Measurements from ENCODE around the gene IL6ST.

The IL6ST gene

GRCh38 chr5:55895346-55895745 is 99.4 kb downstream of the IL6ST start:
- Histone ChIP-seq H3K9ac (ENCODE audit: low read length) (no peak overlapping the region), H3K4me3 (ENCODE audit: low read length) (no peak overlapping the region), H3K36me3 (ENCODE audit: control insufficient read depth, insufficient read depth, low read length) (no peaks in the 10 kb centered on the region), H3K27ac (ENCODE audit: low read depth, low read length) (no peak overlapping the region), H3K27me3 (ENCODE audit: control insufficient read depth, insufficient read depth, low read length) (no peaks in the 10 kb centered on the region), H3K4me1 (ENCODE audit: control insufficient read depth, insufficient read depth, low read length) (no peaks in the 10 kb centered on the region)

- Histone ChIP-seq H3K27me3 (ENCODE audit: control insufficient read depth, insufficient read depth, low read length) (no peaks in the 10 kb centered on the region), H3K4me1 (ENCODE audit: control insufficient read depth, insufficient read depth, low read length) (no peaks in the 10 kb centered on the region), H3K4me3 (ENCODE audit: low read length) (no peak overlapping the region), H3K36me3 (ENCODE audit: control insufficient read depth, insufficient read depth, low read length) (no peaks in the 10 kb centered on the region), H3K27ac (ENCODE audit: low read depth, low read length) (no peak overlapping the region), H3K9ac (ENCODE audit: low read length) (no peak overlapping the region)
Measured at GRCh38 chr5:55894135-55894534, 100.6 kb downstream of the IL6ST start.

- Histone ChIP-seq H3K4me3 (ENCODE audit: low read length) (no peak overlapping the region), H3K9ac (ENCODE audit: low read length) (no peak overlapping the region), H3K4me1 (ENCODE audit: control insufficient read depth, insufficient read depth, low read length) (no peaks in the 10 kb centered on the region), H3K27ac (ENCODE audit: low read depth, low read length) (no peak overlapping the region), H3K36me3 (ENCODE audit: control insufficient read depth, insufficient read depth, low read length) (no peaks in the 10 kb centered on the region), H3K27me3 (ENCODE audit: control insufficient read depth, insufficient read depth, low read length) (no peaks in the 10 kb centered on the region)
Measured at GRCh38 chr5:55892479-55892878, 102.3 kb downstream of the IL6ST start.

- no peaks in the 10 kb centered on the region for H3K27me3 ChIP-seq (ENCODE audit: control insufficient read depth, insufficient read depth, low read length)
- no peak overlapping the region for H3K9ac ChIP-seq (ENCODE audit: low read length)
- H3K4me3 ChIP-seq (ENCODE audit: low read length), result no peak overlapping the region
- H3K4me1 ChIP-seq (ENCODE audit: control insufficient read depth, insufficient read depth, low read length), result no peaks in the 10 kb centered on the region
- no peak overlapping the region for H3K27ac ChIP-seq (ENCODE audit: low read depth, low read length)
- no peaks in the 10 kb centered on the region for H3K36me3 ChIP-seq (ENCODE audit: control insufficient read depth, insufficient read depth, low read length)
Measured at GRCh38 chr5:55888205-55888604, 106.6 kb downstream of the IL6ST start.

GRCh38 chr5:55885359-55885758 is 109.4 kb downstream of the IL6ST start:
- no peak overlapping the region for H3K4me3 ChIP-seq (ENCODE audit: low read length)
- no peaks in the 10 kb centered on the region for H3K36me3 ChIP-seq (ENCODE audit: control insufficient read depth, insufficient read depth, low read length)
- no peak overlapping the region for H3K9ac ChIP-seq (ENCODE audit: low read length)
- no peaks in the 10 kb centered on the region for H3K4me1 ChIP-seq (ENCODE audit: control insufficient read depth, insufficient read depth, low read length)
- no peaks in the 10 kb centered on the region for H3K27me3 ChIP-seq (ENCODE audit: control insufficient read depth, insufficient read depth, low read length)
- H3K27ac ChIP-seq (ENCODE audit: low read depth, low read length), result no peak overlapping the region
